GM19395 (cell line): ENCODE measurements around the gene RHOXF2.
"Not testable (repeated sequence)": the region's sequence is repeated elsewhere in the genome, so short reads cannot be mapped to it uniquely, and the experiment has no call there.

Source experiments
- ATAC-seq: cut with Tn5 transposase; IDR thresholded peaks from one replicate; pipeline ENCODE4 v1.9.1; 2021; ENCODE audit warnings: mild to moderate bottlenecking, moderate library complexity; ENCODE audit not compliant: unreplicated experiment

RHOXF2 gene

GRCh38 chrX:120196626-120197283 lies 38.3 kb downstream of the RHOXF2 start:
- not testable (repeated sequence) for ATAC-seq

GRCh38 chrX:120200851-120201250 lies 42.4 kb downstream of the RHOXF2 start:
- ATAC-seq: no peak

GRCh38 chrX:120205816-120206753 lies 47.7 kb downstream of the RHOXF2 start:
- ATAC-seq: no peak

- no peak for ATAC-seq
These were observed 48.7 kb downstream of the RHOXF2 start for GRCh38 chrX:120207009-120207605.

GRCh38 chrX:120213438-120214265 lies 55.2 kb downstream of the RHOXF2 start:
- ATAC-seq: peak; percentile 80
